ENCODE results near the gene ANKRD33B. TPM values are rescaled to one million over a fixed set of nuclear protein-coding genes. Genes with fewer than 3 reads are reported as not detected.

ANKRD33B gene
- total and polyA plus RNA-seq, 2 of the 8 experiments (the other 6 are each of a cell fraction or from before 2014, with no cell fraction given) = 6.9 to 20.6 TPM

DNA sequence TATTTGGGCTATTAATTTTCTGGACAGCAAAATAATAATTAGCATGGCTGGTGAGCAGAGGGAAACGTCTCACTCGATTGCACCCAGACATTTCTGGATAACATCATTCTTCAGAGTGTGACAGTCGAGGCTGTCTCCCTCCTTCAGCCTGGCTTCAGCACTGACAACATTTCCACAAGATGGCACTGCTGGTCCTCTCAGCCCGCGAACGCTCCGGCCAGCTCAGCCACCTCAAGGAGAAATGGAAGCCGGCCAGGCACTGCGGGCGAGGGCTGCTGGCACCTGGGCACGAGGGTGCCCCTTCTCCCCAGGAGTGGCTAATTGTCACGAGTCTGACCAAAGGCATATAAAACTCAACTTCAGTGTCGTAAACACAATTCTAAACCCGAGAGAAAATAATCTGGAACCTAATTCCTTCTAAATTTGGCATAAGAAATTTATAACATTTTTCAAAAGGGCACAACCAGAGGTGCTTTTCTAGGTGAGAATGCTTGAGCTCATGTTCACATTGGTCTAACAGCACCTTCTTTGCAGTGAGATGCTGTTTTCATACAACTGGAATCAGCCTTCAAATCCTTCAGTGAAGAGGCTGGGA, 131.3 kb downstream of the ANKRD33B start (continued):
- TF ChIP-seq ATF2 (IDR thresholded peaks at IDR 0.05; ENCODE audit: low read length) = no peak
- no peak for TF ChIP-seq RXRA (IDR thresholded peaks at IDR 0.05; ENCODE audit: insufficient read depth, low read depth, low read length)
